Measurements from ENCODE around the gene CEP72. TPM values are rescaled to one million over a fixed set of nuclear protein-coding genes. Genes with fewer than 3 reads are reported as not detected.
A peak's percentile ranks its signal among the peaks of the same experiment; 100 is the strongest.

Gene CEP72
- total and polyA plus RNA-seq, 10 of the 15 experiments (the other 5 are each of a cell fraction or from before 2014, with no cell fraction given) = 0.35 to 13.5 (median 8.3) TPM

- Histone ChIP-seq H3K4me3 (0 out of 2 replicates have a peak overlapping the region, but pooled peaks have one; percentile 5), H3K9me3 (replicated peaks; ENCODE audit: control insufficient read depth, insufficient read depth, low read length) (no peaks in the 10 kb centered on the region; the same call in 2 of the 3 replicates), H3K27ac (ENCODE audit: control insufficient read depth, insufficient read depth) (no peak overlapping the region), H3K4me1 (ENCODE audit: control insufficient read depth, insufficient read depth, low read length) (peaks cover 13% of the 10 kb centered on the region), H3K4me2 (ENCODE audit: control insufficient read depth, insufficient read depth) (peak overlapping the region; percentile 68), H3K36me3 (ENCODE audit: control insufficient read depth in 2 of 2, insufficient read depth in 2 of 2, low read length in 1 of 2) (peaks cover 0 to 40% of the 10 kb centered on the region in 2 experiments; a peak in 3 of 4 replicates), H3K79me2 (ENCODE audit: control insufficient read depth, insufficient read depth, low read length) (no peaks in the 10 kb centered on the region; the same call in 1 of the 2 replicates), H3K9ac (ENCODE audit: control insufficient read depth, insufficient read depth, low read length) (no peak overlapping the region), H4K20me1 (ENCODE audit: control insufficient read depth, insufficient read depth) (no peaks in the 10 kb centered on the region), H2AFZ (ENCODE audit: control insufficient read depth, low read depth, low read length) (no peak overlapping the region), H3K27me3 (replicated peaks in 1 of 2; ENCODE audit: control insufficient read depth in 2 of 2, insufficient read depth in 2 of 2, low read length in 1 of 2) (no peaks in the 10 kb centered on the region)
- SMC1A ChIA-PET (ENCODE audit: uncharacterized antibody, unreplicated experiment) = interaction anchor here (0.7 to 1.4 kb wide), 2 partner anchors 170 to 274 kb away, joined by 3 read pairs; no protein-coding TSS in a partner anchor
- CTCF ChIA-PET = interaction anchor here (0.9 to 1.4 kb wide), 3 partner anchors 197 to 327 kb away, joined by 4 read pairs; no protein-coding TSS in a partner anchor
- POLR2A ChIA-PET = interaction anchor here (0.6 kb wide), 1 partner anchor 302 kb away, joined by 3 read pairs; no protein-coding TSS in a partner anchor
- in situ Hi-C loops (cut with MboI) = no loop called here
- RAD21 ChIA-PET (ENCODE audit: unreplicated experiment) = interaction anchor here (1.4 to 1.9 kb wide), 2 partner anchors 170 to 326 kb away, joined by 4 read pairs; no protein-coding TSS in a partner anchor
- FAIRE-seq = no peak
- ATAC-seq = peak; percentile 79
- no peak for DNase-seq (ENCODE audit: low read depth, low spot score)
- 72% methylated on average over 21 of the region's 21 CpGs for WGBS (ENCODE audit: insufficient coverage, insufficient replicate concordance, low lambda C conversion rate, missing lambda C conversion rate)
- no TSS peak for BruUV-seq (replicated peaks)
- TF ChIP-seq ZBED1 (IDR thresholded peaks at IDR 0.05; ENCODE audit: borderline replicate concordance) = no peak
- TF ChIP-seq, protein P1, sequence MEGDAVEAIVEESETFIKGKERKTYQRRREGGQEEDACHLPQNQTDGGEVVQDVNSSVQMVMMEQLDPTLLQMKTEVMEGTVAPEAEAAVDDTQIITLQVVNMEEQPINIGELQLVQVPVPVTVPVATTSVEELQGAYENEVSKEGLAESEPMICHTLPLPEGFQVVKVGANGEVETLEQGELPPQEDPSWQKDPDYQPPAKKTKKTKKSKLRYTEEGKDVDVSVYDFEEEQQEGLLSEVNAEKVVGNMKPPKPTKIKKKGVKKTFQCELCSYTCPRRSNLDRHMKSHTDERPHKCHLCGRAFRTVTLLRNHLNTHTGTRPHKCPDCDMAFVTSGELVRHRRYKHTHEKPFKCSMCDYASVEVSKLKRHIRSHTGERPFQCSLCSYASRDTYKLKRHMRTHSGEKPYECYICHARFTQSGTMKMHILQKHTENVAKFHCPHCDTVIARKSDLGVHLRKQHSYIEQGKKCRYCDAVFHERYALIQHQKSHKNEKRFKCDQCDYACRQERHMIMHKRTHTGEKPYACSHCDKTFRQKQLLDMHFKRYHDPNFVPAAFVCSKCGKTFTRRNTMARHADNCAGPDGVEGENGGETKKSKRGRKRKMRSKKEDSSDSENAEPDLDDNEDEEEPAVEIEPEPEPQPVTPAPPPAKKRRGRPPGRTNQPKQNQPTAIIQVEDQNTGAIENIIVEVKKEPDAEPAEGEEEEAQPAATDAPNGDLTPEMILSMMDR (IDR thresholded peaks at IDR 0.05 in 2 of 3, conservative IDR thresholded peaks at IDR 0.05 in 1 of 3; ENCODE audit: control insufficient read depth in 2 of 3, extremely low read depth in 1 of 3, insufficient read depth in 1 of 3, low read depth in 3 of 3, low read length in 3 of 3) = peak in 2 of 3 experiments; percentile 22 to 30; a peak in 1 of 6 replicates
- no peak for TF ChIP-seq ZNF622 (IDR thresholded peaks at IDR 0.05)
- peak; percentile 9; the same call in 1 of the 2 replicates for TF ChIP-seq SMC3 (IDR thresholded peaks at IDR 0.05; ENCODE audit: borderline replicate concordance, low read length)
- peak; percentile 60 to 84; a peak in 3 of 4 replicates for TF ChIP-seq BHLHE40 (IDR thresholded peaks at IDR 0.05; ENCODE audit: borderline replicate concordance in 1 of 2, low read depth in 2 of 2, low read length in 1 of 2)
- no peak for TF ChIP-seq TARDBP (IDR thresholded peaks at IDR 0.05; ENCODE audit: borderline replicate concordance)
- peak; percentile 43; the same call in 1 of the 2 replicates for TF ChIP-seq TCF12 (IDR thresholded peaks at IDR 0.05; ENCODE audit: low read depth, low read length)
- 0 out of 2 replicates have a peak, but pooled peaks have one; percentile 33 for TF ChIP-seq PAX5 (IDR thresholded peaks at IDR 0.05; ENCODE audit: borderline replicate concordance, low read depth, low read length)
- intact Hi-C loops (cut with micrococcal nuclease; ENCODE audit: unreplicated experiment) = no loop called here
Measured at GRCh38 chr5:643351-643801, 31.2 kb downstream of the CEP72 start.

Data from GM12878 (cell line).